Fibroblast of the aortic adventitia (primary cell): ENCODE results near the gene ADAMTS12. TPM values are rescaled to one million over a fixed set of nuclear protein-coding genes. Genes with fewer than 3 reads are reported as not detected.

Experiments
- DNase-seq: peaks from one replicate; pipeline ENCODE4 v3.0.0-alpha.2; 2010; ENCODE audit warnings: low read depth
- H3K4me3 ChIP-seq: 2 replicates; pipeline ENCODE4 v1.5.1; 2011; ENCODE audit warnings: low read depth, mild to moderate bottlenecking, control low read depth, low read length, moderate library complexity
- total RNA-seq: library from RNA; depleted of rRNA; stranded (reverse); fragments of >200 nt; gene quantifications from 2 replicates; pipeline ENCODE4 v1.2.3, GENCODE V29; 2012; ENCODE audit warnings: low replicate concordance
- TF ChIP-seq, protein P1 (sequence below): IDR thresholded peaks from 2 replicates; pipeline ENCODE4 v1.5.1; 2011; ENCODE audit warnings: mild to moderate bottlenecking, low read length, control low read depth, inconsistent platforms; ENCODE audit not compliant: insufficient read depth

The ADAMTS12 gene
- total RNA-seq, 1 donor = 13.0 TPM

DNA sequence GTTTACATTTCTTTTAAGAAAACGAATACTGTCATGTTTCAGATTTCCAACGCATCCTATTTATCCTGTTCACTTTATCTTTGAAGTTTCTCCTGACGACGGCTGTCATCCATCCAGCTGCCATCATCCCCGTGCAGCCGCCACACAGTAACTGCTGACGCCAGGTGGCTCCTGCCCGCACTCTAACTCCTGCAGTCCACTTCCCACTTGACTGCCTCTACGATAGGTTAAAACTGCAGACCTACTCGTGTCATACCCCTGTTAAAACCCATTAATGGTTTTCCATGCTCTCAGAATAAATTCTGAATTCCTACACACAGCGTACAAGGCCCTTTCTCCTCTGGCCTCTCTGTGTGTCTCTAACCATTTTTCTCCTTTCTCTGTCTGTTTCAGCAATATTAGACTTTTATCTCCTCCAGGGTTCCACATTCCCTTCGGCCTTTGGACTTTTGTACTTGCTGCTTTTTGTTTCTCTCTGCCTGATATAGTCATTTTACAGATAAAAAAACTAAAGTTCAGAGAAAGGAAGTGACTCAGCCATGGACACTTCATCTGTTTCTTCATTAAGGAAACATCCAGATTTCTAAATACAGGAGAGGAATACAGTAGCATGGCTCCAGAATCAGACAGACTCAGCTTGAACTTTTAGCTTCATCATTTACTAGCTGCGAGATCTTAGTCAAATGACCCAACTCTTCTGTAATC is 84.9 kb downstream of the ADAMTS12 start:
- TF ChIP-seq, protein P1, sequence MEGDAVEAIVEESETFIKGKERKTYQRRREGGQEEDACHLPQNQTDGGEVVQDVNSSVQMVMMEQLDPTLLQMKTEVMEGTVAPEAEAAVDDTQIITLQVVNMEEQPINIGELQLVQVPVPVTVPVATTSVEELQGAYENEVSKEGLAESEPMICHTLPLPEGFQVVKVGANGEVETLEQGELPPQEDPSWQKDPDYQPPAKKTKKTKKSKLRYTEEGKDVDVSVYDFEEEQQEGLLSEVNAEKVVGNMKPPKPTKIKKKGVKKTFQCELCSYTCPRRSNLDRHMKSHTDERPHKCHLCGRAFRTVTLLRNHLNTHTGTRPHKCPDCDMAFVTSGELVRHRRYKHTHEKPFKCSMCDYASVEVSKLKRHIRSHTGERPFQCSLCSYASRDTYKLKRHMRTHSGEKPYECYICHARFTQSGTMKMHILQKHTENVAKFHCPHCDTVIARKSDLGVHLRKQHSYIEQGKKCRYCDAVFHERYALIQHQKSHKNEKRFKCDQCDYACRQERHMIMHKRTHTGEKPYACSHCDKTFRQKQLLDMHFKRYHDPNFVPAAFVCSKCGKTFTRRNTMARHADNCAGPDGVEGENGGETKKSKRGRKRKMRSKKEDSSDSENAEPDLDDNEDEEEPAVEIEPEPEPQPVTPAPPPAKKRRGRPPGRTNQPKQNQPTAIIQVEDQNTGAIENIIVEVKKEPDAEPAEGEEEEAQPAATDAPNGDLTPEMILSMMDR = no peak
- DNase-seq = peak; percentile 72
- no peak overlapping the region for H3K4me3 ChIP-seq

DNA sequence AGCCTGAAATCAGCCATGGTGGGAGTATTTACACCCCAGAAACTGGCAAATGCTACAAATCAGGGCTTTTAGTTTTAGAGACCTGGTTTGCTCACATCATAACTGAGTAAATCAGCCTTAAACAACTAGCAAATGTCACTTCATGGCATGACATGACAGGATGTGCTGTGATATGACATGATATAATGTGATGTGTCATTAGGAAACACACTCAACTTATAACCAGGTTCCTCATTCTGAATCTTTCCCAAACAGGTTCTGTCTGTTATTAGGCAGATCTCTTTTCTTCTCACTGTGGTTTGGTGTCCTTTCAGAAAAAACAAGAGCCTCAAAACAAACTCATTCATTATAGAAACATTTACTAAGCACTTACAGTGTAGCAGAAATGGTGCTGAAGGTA is 90.5 kb downstream of the ADAMTS12 start:
- H3K4me3 ChIP-seq = no peak overlapping the region
- no peak for DNase-seq
- TF ChIP-seq, protein P1 = no peak

DNA sequence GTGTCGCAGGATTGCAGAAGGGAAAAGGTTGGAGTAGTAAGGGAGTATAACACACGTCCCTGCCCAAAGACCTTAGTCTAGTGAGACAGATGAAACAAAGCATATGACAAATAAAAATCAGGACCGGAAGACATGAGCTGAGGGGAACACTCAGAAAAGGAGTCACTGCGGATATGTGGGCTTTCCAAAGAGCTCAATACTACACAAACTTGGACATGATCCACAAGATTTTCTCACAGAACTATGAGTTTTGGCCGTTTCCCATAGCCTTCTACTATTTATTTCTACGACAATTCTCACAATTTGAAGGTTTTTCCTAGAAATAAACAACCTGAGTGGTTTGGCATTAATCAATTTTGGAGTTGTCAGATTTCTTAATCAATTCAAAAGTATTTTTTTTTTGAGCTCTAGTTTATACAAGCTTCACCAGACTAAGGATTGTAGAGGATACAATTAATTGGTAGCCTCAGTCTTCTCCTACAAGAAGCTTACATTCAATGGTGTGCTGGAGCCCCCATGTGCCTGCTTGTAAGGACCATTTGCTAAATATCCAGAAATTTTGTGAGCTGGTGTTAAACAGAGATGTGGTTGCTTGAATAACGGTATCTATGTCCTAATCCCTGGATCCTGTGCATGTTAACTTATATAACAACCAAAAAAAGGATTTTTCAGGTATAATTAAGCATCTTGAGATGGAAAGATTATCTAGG is 91.4 kb downstream of the ADAMTS12 start:
- TF ChIP-seq, protein P1 = no peak
- H3K4me3 ChIP-seq = no peak overlapping the region
- DNase-seq = peak; percentile 27

DNA sequence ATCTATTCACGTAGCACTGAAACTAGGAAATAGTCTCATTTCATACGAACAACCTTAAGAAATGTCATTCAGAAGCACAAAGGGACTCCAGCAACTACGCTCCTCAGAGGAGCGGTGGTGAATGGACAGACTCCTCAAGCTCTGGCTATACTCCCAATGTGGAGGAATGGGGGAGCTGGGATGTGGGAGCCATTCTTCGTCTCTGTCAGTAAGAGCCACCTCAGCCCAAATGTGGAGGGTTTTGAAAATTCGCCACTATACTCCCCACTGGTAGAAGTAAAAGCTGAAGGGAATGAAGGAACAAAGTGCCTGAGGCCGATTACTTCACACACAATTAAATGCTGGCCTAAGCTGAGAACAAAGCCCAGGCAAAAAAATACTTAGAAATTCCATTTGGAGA is 96.3 kb downstream of the ADAMTS12 start:
- H3K4me3 ChIP-seq = no peak overlapping the region
- TF ChIP-seq, protein P1 = no peak
- DNase-seq = no peak

DNA sequence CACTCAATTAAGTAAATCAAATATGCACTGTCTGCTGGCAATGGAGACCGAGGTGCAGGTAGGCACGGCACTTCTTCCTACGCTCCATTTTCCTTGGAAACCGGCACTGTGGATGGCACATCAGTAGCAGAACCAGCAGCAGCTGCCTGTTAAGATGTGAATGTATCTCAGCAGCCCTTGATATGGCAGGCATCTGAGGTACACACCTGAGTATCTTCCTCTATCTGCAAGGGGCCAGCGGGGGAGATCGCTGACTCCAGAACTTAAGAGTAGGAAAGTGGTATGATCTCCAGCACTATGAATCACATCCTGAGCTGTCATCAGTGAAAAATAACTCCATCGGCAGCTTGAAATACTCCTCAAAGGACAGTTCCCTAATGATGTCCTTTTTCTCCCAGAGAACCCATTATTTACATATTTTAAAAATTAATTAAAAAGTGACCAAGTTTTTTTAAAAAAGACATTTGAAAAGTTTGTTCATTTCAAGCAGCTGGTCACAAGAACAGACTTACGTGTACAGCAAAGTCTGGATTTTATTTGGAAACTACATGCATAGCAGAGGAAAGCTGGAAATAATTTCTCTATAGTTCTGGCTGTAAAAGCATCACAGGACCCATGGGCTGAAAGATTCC is 97.1 kb downstream of the ADAMTS12 start:
- peak; percentile 58 for DNase-seq
- TF ChIP-seq, protein P1 = no peak
- no peak overlapping the region for H3K4me3 ChIP-seq

DNA sequence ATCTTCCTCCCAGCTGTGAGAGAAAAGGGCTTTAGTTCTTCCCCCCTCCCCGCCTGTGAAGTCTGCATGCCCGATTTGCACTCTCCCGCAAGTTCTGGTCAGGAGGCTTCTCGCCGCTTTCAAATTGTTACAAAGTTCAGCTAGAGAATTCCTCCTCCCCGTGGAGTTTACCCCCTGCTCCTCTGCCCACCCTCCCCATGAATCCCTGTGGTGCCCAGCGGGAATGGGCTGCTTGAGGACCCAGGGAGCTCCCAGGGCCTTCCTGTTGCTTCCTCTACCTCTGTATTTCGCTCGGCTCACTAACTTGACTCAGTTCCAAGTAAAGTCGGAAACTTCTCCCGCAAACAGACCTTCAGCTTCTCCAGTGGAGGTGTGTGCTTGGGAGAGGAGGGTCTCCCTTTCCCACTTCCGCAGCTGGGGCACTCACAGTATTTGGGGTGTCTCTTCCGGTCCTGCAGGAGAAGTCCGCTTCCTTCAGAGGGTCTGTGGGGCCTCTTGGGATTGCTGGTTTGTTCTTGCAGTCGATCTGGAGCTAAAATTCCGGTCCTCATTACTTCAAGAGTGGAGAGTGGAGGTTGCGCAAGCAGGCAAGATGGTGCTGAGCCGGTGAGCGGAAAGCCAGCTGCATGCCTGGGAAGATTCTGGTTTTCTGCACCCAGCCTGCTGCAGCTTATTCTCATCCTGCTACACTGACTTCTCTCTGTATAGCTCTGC is 97.8 kb downstream of the ADAMTS12 start:
- TF ChIP-seq, protein P1 = no peak
- no peak overlapping the region for H3K4me3 ChIP-seq
- DNase-seq = no peak
